ENCODE results near the gene NGFR. TPM values are rescaled to one million over a fixed set of nuclear protein-coding genes. Genes with fewer than 3 reads are reported as not detected.

NGFR gene
- total RNA-seq, 4 donors from 2014 or later, result 3.3 to 19.8 (median 8.2) TPM

DNA sequence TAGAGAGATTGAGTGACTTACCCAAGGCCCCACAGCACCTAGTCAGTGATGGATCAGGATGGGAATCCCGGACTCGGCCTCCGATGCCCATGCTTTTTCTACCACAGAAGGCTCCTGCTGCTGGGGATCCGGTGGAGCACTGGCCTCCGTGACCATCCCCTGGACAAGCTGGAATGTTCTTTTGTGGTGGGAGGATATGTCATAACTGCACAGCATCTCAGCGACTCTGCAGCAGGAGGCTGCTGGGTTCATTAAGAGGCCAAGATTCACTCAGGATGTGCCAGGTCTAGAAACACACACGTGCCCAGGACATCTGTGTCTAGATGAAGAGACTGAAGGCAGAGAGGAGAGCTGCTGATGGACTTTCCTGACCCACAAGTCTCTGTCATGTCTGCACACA is 34.7 kb upstream of the NGFR start:
- DNase-seq, result no peak
- H3K27me3 ChIP-seq, result peaks cover 58% of the 10 kb centered on the region
- WGBS, 2 donors (ENCODE audit: low coverage in 1 of 2), result 69% methylated on average over 7 of the region's 7 CpGs; no CpG with 5 or more reads in 1 of the 2 donors
- peaks cover 5 to 6% of the 10 kb centered on the region in 2 donors for H3K9me3 ChIP-seq
- H3K27ac ChIP-seq, result no peak overlapping the region
- intact Hi-C loops (cut with DNase I; ENCODE audit: low total_unique reads) (no loop called here), in situ Hi-C loops (cut with MboI; ENCODE audit: low pct_ligation_motif_present in 1 of 4, low pct_unique_long_range_greater_than_20kb in 1 of 4, low sequenced_read_pairs in 3 of 4) (no loop called here)
- H3K36me3 ChIP-seq, result no peaks in the 10 kb centered on the region
- no peak overlapping the region for H3K4me3 ChIP-seq
- H3K4me1 ChIP-seq, result no peaks in the 10 kb centered on the region
- TF ChIP-seq EP300 (IDR thresholded peaks at IDR 0.05; ENCODE audit: low read depth), result no peak

DNA sequence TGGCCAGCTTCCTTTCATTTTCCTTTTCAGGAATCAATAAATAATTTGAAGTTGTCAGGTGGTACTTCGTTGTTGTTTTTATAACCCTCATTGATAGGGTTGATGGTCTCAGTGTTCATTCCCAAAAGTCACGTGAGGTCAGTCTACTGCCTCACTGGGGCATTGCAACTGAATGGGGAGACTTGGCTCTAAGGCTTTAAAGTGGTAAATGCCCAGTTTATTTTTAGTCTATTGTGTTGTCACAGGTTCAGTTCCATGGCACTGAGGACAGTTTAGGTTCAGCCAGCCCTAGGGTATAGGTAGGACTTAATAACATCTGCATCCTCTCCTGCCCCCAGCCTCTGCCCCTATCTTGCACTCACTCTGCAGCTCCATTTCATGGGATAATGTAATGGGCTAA is 33.5 kb upstream of the NGFR start:
- in situ Hi-C loops (cut with MboI; ENCODE audit: low pct_ligation_motif_present in 1 of 4, low pct_unique_long_range_greater_than_20kb in 1 of 4, low sequenced_read_pairs in 3 of 4) (no loop called here), intact Hi-C loops (cut with DNase I; ENCODE audit: low total_unique reads) (no loop called here)
- no peak for TF ChIP-seq POLR2A (IDR thresholded peaks at IDR 0.05)
- TF ChIP-seq EP300 (IDR thresholded peaks at IDR 0.05; ENCODE audit: low read depth), result no peak
- TF ChIP-seq, protein P1, sequence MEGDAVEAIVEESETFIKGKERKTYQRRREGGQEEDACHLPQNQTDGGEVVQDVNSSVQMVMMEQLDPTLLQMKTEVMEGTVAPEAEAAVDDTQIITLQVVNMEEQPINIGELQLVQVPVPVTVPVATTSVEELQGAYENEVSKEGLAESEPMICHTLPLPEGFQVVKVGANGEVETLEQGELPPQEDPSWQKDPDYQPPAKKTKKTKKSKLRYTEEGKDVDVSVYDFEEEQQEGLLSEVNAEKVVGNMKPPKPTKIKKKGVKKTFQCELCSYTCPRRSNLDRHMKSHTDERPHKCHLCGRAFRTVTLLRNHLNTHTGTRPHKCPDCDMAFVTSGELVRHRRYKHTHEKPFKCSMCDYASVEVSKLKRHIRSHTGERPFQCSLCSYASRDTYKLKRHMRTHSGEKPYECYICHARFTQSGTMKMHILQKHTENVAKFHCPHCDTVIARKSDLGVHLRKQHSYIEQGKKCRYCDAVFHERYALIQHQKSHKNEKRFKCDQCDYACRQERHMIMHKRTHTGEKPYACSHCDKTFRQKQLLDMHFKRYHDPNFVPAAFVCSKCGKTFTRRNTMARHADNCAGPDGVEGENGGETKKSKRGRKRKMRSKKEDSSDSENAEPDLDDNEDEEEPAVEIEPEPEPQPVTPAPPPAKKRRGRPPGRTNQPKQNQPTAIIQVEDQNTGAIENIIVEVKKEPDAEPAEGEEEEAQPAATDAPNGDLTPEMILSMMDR (IDR thresholded peaks at IDR 0.05), result no peak
- no peak for TF ChIP-seq POLR2AphosphoS5 (IDR thresholded peaks at IDR 0.05)
- WGBS, 2 donors (ENCODE audit: low coverage in 1 of 2), result 53% methylated on average over 2 of the region's 2 CpGs; no CpG with 5 or more reads in 1 of the 2 donors
- no peak for DNase-seq
- Histone ChIP-seq H3K36me3 (no peaks in the 10 kb centered on the region), H3K9me3 (peaks cover 5 to 6% of the 10 kb centered on the region in 2 donors), H3K4me3 (no peak overlapping the region), H3K27ac (no peak overlapping the region), H3K4me1 (no peaks in the 10 kb centered on the region), H3K27me3 (peaks cover 56% of the 10 kb centered on the region)

DNA sequence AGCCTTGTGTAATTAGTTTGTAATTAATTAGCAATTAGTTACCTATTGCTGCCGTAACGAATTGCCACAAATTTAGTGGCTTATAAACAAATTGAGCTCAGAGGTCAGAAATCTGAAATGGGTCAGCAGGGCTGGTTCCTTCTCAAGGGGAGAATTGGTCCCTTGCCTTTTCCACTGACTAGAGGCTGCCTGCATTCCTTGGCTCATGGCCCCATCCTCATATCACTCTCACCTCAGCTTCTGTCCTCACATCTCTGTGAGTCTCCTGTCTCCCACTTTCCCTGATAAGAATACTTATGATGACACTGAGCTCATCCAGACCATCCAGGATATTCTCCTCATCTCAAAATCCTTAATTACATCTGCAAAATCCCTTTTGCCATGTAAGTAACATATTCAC is 31.0 kb upstream of the NGFR start:
- Histone ChIP-seq H3K4me3 (no peak overlapping the region), H3K4me1 (no peaks in the 10 kb centered on the region), H3K27ac (no peak overlapping the region), H3K36me3 (no peaks in the 10 kb centered on the region), H3K9me3 (peaks cover 5 to 6% of the 10 kb centered on the region in 2 donors), H3K27me3 (peaks cover 54% of the 10 kb centered on the region)
- in situ Hi-C loops (cut with MboI; ENCODE audit: low pct_ligation_motif_present in 1 of 4, low pct_unique_long_range_greater_than_20kb in 1 of 4, low sequenced_read_pairs in 3 of 4) (no loop called here), intact Hi-C loops (cut with DNase I; ENCODE audit: low total_unique reads) (no loop called here)
- no peak for DNase-seq
- no peak for TF ChIP-seq POLR2A (IDR thresholded peaks at IDR 0.05)
- TF ChIP-seq, protein P1 (IDR thresholded peaks at IDR 0.05), result no peak
- TF ChIP-seq POLR2AphosphoS5 (IDR thresholded peaks at IDR 0.05), result no peak
- TF ChIP-seq EP300 (IDR thresholded peaks at IDR 0.05; ENCODE audit: low read depth), result no peak
- 84% methylated on average over 2 of the region's 2 CpGs; no CpG with 5 or more reads in 1 of the 2 donors for WGBS, 2 donors (ENCODE audit: low coverage in 1 of 2)

DNA sequence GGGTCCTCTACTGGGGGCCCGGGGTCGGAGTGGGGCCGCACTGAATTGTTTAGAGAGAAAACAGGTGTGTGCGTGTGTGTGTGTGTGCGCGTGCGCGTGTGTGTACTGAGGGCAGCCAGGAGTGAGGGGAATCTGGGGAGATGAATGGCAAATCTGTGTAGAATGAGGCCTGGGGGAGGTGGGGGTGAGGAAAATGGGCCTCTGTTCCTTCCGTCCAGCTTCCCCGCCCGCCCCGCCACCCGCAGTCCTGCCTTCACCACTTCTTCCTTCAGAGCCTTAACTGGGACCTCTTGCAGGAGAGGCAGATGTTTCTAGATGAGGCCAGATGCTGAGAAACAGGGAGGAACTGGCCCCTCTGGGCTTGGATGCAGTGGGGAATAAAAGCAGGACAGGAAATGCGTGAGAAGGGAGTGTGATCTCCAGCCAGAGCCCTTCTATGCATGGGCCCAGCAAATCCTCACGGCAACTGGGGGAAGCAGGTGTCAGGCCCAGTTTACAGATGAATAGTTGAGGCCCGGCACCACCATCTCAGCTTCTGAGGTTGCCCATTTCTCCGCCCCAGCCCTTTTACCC is 29.7 kb upstream of the NGFR start:
- in situ Hi-C loops (cut with MboI; ENCODE audit: low pct_ligation_motif_present in 1 of 4, low pct_unique_long_range_greater_than_20kb in 1 of 4, low sequenced_read_pairs in 3 of 4) (no loop called here), intact Hi-C loops (cut with DNase I; ENCODE audit: low total_unique reads) (no loop called here)
- no peaks in the 10 kb centered on the region for H3K36me3 ChIP-seq
- H3K27me3 ChIP-seq, result peaks cover 60% of the 10 kb centered on the region
- 72 to 78% methylated on average over 8 to 17 of the region's 17 CpGs for WGBS, 2 donors (ENCODE audit: low coverage in 1 of 2)
- H3K4me1 ChIP-seq, result peaks cover 0 to 8% (median 4%) of the 10 kb centered on the region in 4 donors
- H3K4me3 ChIP-seq, result no peak overlapping the region
- TF ChIP-seq POLR2A (IDR thresholded peaks at IDR 0.05) (no peak), EP300 (IDR thresholded peaks at IDR 0.05; ENCODE audit: low read depth) (no peak), POLR2AphosphoS5 (IDR thresholded peaks at IDR 0.05) (no peak)
- TF ChIP-seq, protein P1 (IDR thresholded peaks at IDR 0.05), result no peak
- peaks cover 5 to 6% of the 10 kb centered on the region in 2 donors for H3K9me3 ChIP-seq
- no peak overlapping the region for H3K27ac ChIP-seq
- no peak for DNase-seq

DNA sequence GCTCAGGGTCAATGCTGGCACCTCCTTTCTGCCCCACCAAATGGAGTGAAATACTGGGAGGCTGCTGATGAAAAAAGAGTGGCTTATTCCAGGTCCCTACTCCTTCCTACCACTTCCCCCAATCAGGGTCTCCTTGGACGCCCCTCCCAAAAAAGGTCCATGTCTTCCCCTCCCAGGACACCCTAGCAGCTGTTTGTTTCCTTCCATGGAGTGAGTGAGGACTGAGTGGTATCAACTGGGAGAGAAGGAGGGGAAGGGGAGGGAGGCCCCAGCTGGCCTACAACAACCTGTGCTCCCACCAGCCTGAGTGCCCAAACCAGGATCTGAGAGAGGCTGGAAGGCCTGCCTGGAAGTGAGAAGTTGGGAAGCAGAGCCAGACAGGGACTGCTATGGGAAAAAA is 28.7 kb upstream of the NGFR start:
- in situ Hi-C loops (cut with MboI; ENCODE audit: low pct_ligation_motif_present in 1 of 4, low pct_unique_long_range_greater_than_20kb in 1 of 4, low sequenced_read_pairs in 3 of 4), result no loop called here
- H3K27ac ChIP-seq, result no peak overlapping the region
- intact Hi-C loops (cut with DNase I; ENCODE audit: low total_unique reads), result no loop called here
- H3K27me3 ChIP-seq, result peaks cover 64% of the 10 kb centered on the region
- peaks cover 0 to 9% (median 7%) of the 10 kb centered on the region in 4 donors for H3K4me1 ChIP-seq
- no peak for DNase-seq
- H3K4me3 ChIP-seq, result no peak overlapping the region
- 81% methylated on average over 1 of the region's 1 CpG; no CpG with 5 or more reads in 1 of the 2 donors for WGBS, 2 donors (ENCODE audit: low coverage in 1 of 2)
- H3K9me3 ChIP-seq, result peaks cover 5 to 6% of the 10 kb centered on the region in 2 donors
- no peak for TF ChIP-seq POLR2AphosphoS5 (IDR thresholded peaks at IDR 0.05)
- no peak for TF ChIP-seq POLR2A (IDR thresholded peaks at IDR 0.05)
- no peak for TF ChIP-seq EP300 (IDR thresholded peaks at IDR 0.05; ENCODE audit: low read depth)
- TF ChIP-seq, protein P1 (IDR thresholded peaks at IDR 0.05), result no peak
- H3K36me3 ChIP-seq, result no peaks in the 10 kb centered on the region

All from transverse colon (tissue), 4 donors.